H9 (cell line): Measurements from ENCODE around the gene CYP39A1. TPM values are rescaled to one million over a fixed set of nuclear protein-coding genes. Genes with fewer than 3 reads are reported as not detected.

ENCODE experiments used
- DNase-seq: peaks from one replicate; pipeline ENCODE4 v3.0.0-alpha.2; 2017
- H2AFZ ChIP-seq: one replicate; pipeline ENCODE4 v1.6.1; 2013; ENCODE audit warnings: mild to moderate bottlenecking, low read length, control low read depth, moderate library complexity
- H2AK5ac ChIP-seq: 2 replicates; pipeline ENCODE4 v1.6.1; 2013; ENCODE audit warnings: low read length, control low read depth, mixed read lengths; ENCODE audit not compliant: insufficient read length
- H2BK120ac ChIP-seq: one replicate; pipeline ENCODE4 v1.6.1; 2013; ENCODE audit warnings: low read depth, mild to moderate bottlenecking, low read length, control low read depth, inconsistent platforms; ENCODE audit not compliant: poor library complexity, severe bottlenecking
- H2BK12ac ChIP-seq: 2 replicates; pipeline ENCODE4 v1.6.1; 2013; ENCODE audit warnings: low read length, control low read depth, mixed read lengths, low read depth; ENCODE audit not compliant: insufficient read length
- H2BK15ac ChIP-seq: 2 replicates; pipeline ENCODE4 v1.6.1; 2013; ENCODE audit warnings: low read depth, low read length, control low read depth
- H2BK20ac ChIP-seq: one replicate; pipeline ENCODE4 v1.6.1; 2013; ENCODE audit warnings: low read depth, mild to moderate bottlenecking, low read length, control low read depth, inconsistent platforms; ENCODE audit not compliant: poor library complexity, severe bottlenecking
- H2BK5ac ChIP-seq: 2 replicates; pipeline ENCODE4 v1.6.1; 2013; ENCODE audit warnings: low read length, control low read depth, mixed read lengths; ENCODE audit not compliant: insufficient read length
- H3K14ac ChIP-seq: 2 replicates; pipeline ENCODE4 v1.6.1; 2013; ENCODE audit warnings: low read length, control low read depth; ENCODE audit not compliant: insufficient read depth
- H3K18ac ChIP-seq: 2 replicates; pipeline ENCODE4 v1.6.1; 2013; ENCODE audit warnings: low read depth, mild to moderate bottlenecking, mixed read lengths, low read length, control low read depth; ENCODE audit not compliant: insufficient read length
- H3K23ac ChIP-seq: 2 replicates; pipeline ENCODE4 v1.6.1; 2013; ENCODE audit warnings: low read length, control low read depth, mixed read lengths, low read depth; ENCODE audit not compliant: insufficient read length
- H3K23me2 ChIP-seq: 2 replicates; pipeline ENCODE4 v1.6.1; 2013; ENCODE audit warnings: low read depth, mild to moderate bottlenecking, mixed read lengths, low read length, control low read depth; ENCODE audit not compliant: insufficient read length, poor library complexity, severe bottlenecking
- H3K27ac ChIP-seq: 2 replicates; pipeline ENCODE4 v1.5.1; 2013; ENCODE audit warnings: low read length, control low read depth, mixed read lengths, low read depth; ENCODE audit not compliant: insufficient read length
- H3K27me3 ChIP-seq: 2 replicates; pipeline ENCODE4 v1.6.1; 2013; ENCODE audit warnings: low read length, control low read depth, inconsistent platforms; ENCODE audit not compliant: insufficient read depth
- H3K4ac ChIP-seq: 2 replicates; pipeline ENCODE4 v1.6.1; 2013; ENCODE audit warnings: low read depth, mild to moderate bottlenecking, control low read depth, inconsistent platforms, low read length, moderate library complexity
- H3K4me1 ChIP-seq: 2 replicates; pipeline ENCODE4 v1.6.1; 2013; ENCODE audit warnings: low read length, control low read depth, inconsistent platforms; ENCODE audit not compliant: insufficient read depth
- H3K4me2 ChIP-seq: 2 replicates; pipeline ENCODE4 v1.6.1; 2013; ENCODE audit warnings: low read length, control low read depth, mixed read lengths; ENCODE audit not compliant: insufficient read length, insufficient read depth
- H3K56ac ChIP-seq: 2 replicates; pipeline ENCODE4 v1.6.1; 2013; ENCODE audit warnings: low read depth, mild to moderate bottlenecking, mixed read lengths, low read length, control low read depth; ENCODE audit not compliant: insufficient read length
- H3K79me1 ChIP-seq: 2 replicates; pipeline ENCODE4 v1.6.1; 2013; ENCODE audit warnings: low read depth, mild to moderate bottlenecking, moderate library complexity, low read length, control low read depth, inconsistent platforms; ENCODE audit not compliant: insufficient read depth, poor library complexity, severe bottlenecking
- H3K79me2 ChIP-seq: 2 replicates; pipeline ENCODE4 v1.6.1; 2013; ENCODE audit warnings: low read length, control low read depth, inconsistent platforms; ENCODE audit not compliant: insufficient read depth
- H3K9ac ChIP-seq: 2 replicates; pipeline ENCODE4 v1.6.1; 2013; ENCODE audit warnings: low read length, control low read depth, mixed read lengths; ENCODE audit not compliant: insufficient read length; ENCODE audit errors: extremely low read depth
- H3K9me3 ChIP-seq: one replicate; pipeline ENCODE4 v1.6.1; 2013; ENCODE audit warnings: low read depth, low read length, inconsistent platforms; ENCODE audit not compliant: control insufficient read depth
- H3T11ph ChIP-seq: one replicate; pipeline ENCODE4 v1.6.1; 2013; ENCODE audit warnings: mild to moderate bottlenecking, low read length, control low read depth, inconsistent platforms
- H4K20me1 ChIP-seq: one replicate; pipeline ENCODE4 v1.6.1; 2013; ENCODE audit not compliant: control insufficient read depth, insufficient read length, insufficient read depth
- H4K5ac ChIP-seq: 2 replicates; pipeline ENCODE4 v1.6.1; 2013; ENCODE audit warnings: low read depth, mild to moderate bottlenecking, mixed read lengths, low read length, control low read depth; ENCODE audit not compliant: insufficient read length
- H4K8ac ChIP-seq: replicated peaks from 2 replicates; pipeline ENCODE4 v1.6.1; 2013; ENCODE audit warnings: low read length, control low read depth, mixed read lengths, low read depth; ENCODE audit not compliant: insufficient read length
- H4K91ac ChIP-seq: 2 replicates; pipeline ENCODE4 v1.6.1; 2013; ENCODE audit warnings: low read depth, mild to moderate bottlenecking, moderate library complexity, mixed read lengths, low read length, control low read depth; ENCODE audit not compliant: insufficient read length
- H3K27ac Mint-ChIP-seq, 3 experiments: 2 replicates in 2 of 3; 3 replicates in 1 of 3; pipeline ENCODE4 v1.8.0; 2020 to 2021; ENCODE audit warnings: mixed read lengths in 3 of 3, mild to moderate bottlenecking in 1 of 3, moderate library complexity in 1 of 3
- H3K27me3 Mint-ChIP-seq: 2 replicates; pipeline ENCODE4 v1.8.0; 2021; ENCODE audit warnings: low read depth, mild to moderate bottlenecking, moderate library complexity, mixed read lengths
- H3K36me3 Mint-ChIP-seq, 3 experiments: 2 replicates in 2 of 3; 3 replicates in 1 of 3; pipeline ENCODE4 v1.8.0; 2020 to 2021; ENCODE audit warnings: low read depth in 3 of 3, mixed read lengths in 3 of 3; ENCODE audit not compliant: insufficient read depth in 1 of 3
- H3K4me1 Mint-ChIP-seq, 2 experiments: 2 replicates each; pipeline ENCODE4 v1.8.0; 2020; ENCODE audit warnings: mixed read lengths in 2 of 2
- H3K4me3 Mint-ChIP-seq, 2 experiments: 2 replicates in 1 of 2; 3 replicates in 1 of 2; pipeline ENCODE4 v1.8.0; 2020 to 2021; ENCODE audit warnings: mild to moderate bottlenecking in 2 of 2, mixed read lengths in 2 of 2, moderate library complexity in 1 of 2
- H3K9me3 Mint-ChIP-seq, 2 experiments: 2 replicates in 1 of 2; 3 replicates in 1 of 2; pipeline ENCODE4 v1.8.0; 2020; ENCODE audit warnings: mild to moderate bottlenecking in 2 of 2, mixed read lengths in 2 of 2, moderate library complexity in 1 of 2
- CTCF ChIP-seq: fragments of 200-600 bp; sonication (generic); conservative IDR thresholded peaks from 3 replicates; pipeline ENCODE4 v1.8.0; 2021; ENCODE audit warnings: antibody characterized with exemption, mild to moderate bottlenecking
- WGBS: extraction: QIAGEN DNeasy Blood & Tissue Kit; methylation state at CpG from one replicate; pipeline ENCODE4 v1.1.7; 2013; ENCODE audit warnings: missing lambda C conversion rate, low lambda C conversion rate, mixed read lengths; ENCODE audit not compliant: insufficient read length; ENCODE audit errors: extremely low coverage; 5-methylcytosine and 5-hydroxymethylcytosine counted together
- total RNA-seq: library from RNA; stranded (reverse); gene quantifications from 2 replicates; pipeline ENCODE4 v1.2.1, GENCODE V29; 2021

The CYP39A1 gene
- total RNA-seq, 1 experiment from 2014 or later: 0.50 TPM

- Histone ChIP-seq H3K18ac (no peak overlapping the region), H4K5ac (no peak overlapping the region), H3K4ac (no peak overlapping the region), H3K23me2 (no peaks in the 10 kb centered on the region), H3K4me2 (peak overlapping the region; percentile 53), H2AK5ac (no peak overlapping the region), H3K23ac (no peak overlapping the region), H2AFZ (no peak overlapping the region), H4K8ac (no peak overlapping the region), H3K79me2 (no peaks in the 10 kb centered on the region), H3T11ph (no peak overlapping the region), H2BK5ac (no peak overlapping the region), H4K20me1 (no peaks in the 10 kb centered on the region), H2BK12ac (no peak overlapping the region), H3K56ac (no peak overlapping the region), H3K79me1 (no peaks in the 10 kb centered on the region), H3K9ac (peak overlapping the region; percentile 70), H3K27ac (no peak overlapping the region), H4K91ac (no peak overlapping the region), H2BK15ac (no peak overlapping the region), H3K4me1 (no peaks in the 10 kb centered on the region), H3K14ac (no peak overlapping the region), H2BK120ac (no peak overlapping the region), H3K27me3 (no peaks in the 10 kb centered on the region; the same call in 1 of the 2 replicates), H2BK20ac (no peak overlapping the region), H3K9me3 (no peaks in the 10 kb centered on the region)
- no peaks in the 10 kb centered on the region for H3K9me3 Mint-ChIP-seq
- H3K36me3 Mint-ChIP-seq: no peaks in the 10 kb centered on the region; a peak in 1 of 7 replicates
- no peak for DNase-seq
- H3K4me1 Mint-ChIP-seq: peaks cover 12 to 24% of the 10 kb centered on the region in 2 experiments
- H3K4me3 Mint-ChIP-seq: peak overlapping the region; percentile 82 to 89
- TF ChIP-seq CTCF: no peak
- H3K27me3 Mint-ChIP-seq: peaks cover 20% of the 10 kb centered on the region
- H3K27ac Mint-ChIP-seq: peak overlapping the region in 1 of 3 experiments; percentile 59; a peak in 1 of 7 replicates
- WGBS: no CpG with 5 or more reads among the region's 8 CpGs
These were observed 802 bp downstream of the CYP39A1 start for GRCh38 chr6:46651816-46652215.
